ENCODE results near the gene SND1.

- no peak for TF ChIP-seq CTCF (IDR thresholded peaks at IDR 0.05 in 8 of 11, conservative IDR thresholded peaks at IDR 0.05 in 3 of 11)
- TF ChIP-seq POLR2A (IDR thresholded peaks at IDR 0.05), result no peak
- no peak for TF ChIP-seq POLR2AphosphoS5 (IDR thresholded peaks at IDR 0.05)
Observed at GRCh38 chr7:127736511-127736910, 84.5 kb downstream of the SND1 start.
